Lower lobe of right lung (tissue), 2 donors: ENCODE data around the gene GRIP2. TPM values are rescaled to one million over a fixed set of nuclear protein-coding genes. Genes with fewer than 3 reads are reported as not detected.

ENCODE experiments used
- ATAC-seq, 2 donors: fragments of 200-7000 bp; cut with Tn5 transposase; one replicate each; pipeline ENCODE4 v1.9.1; 2020 to 2022; ENCODE audit warnings: mild to moderate bottlenecking in 2 of 2, moderate library complexity in 2 of 2
- DNase-seq: peaks from one replicate; pipeline ENCODE4 v3.0.0-alpha.2; 2020
- H3K27ac ChIP-seq: fragments of 200-600 bp; one replicate; pipeline ENCODE4 v1.8.0; 2022
- H3K27me3 ChIP-seq: fragments of 200-600 bp; one replicate; pipeline ENCODE4 v1.8.0; 2022; ENCODE audit warnings: low read depth
- H3K36me3 ChIP-seq: fragments of 200-600 bp; one replicate; pipeline ENCODE4 v1.8.0; 2022; ENCODE audit warnings: mild to moderate bottlenecking
- H3K4me1 ChIP-seq: fragments of 200-600 bp; one replicate; pipeline ENCODE4 v1.8.0; 2022
- H3K4me3 ChIP-seq: fragments of 200-600 bp; one replicate; pipeline ENCODE4 v1.8.0; 2022; ENCODE audit warnings: mild to moderate bottlenecking
- H3K9me3 ChIP-seq: fragments of 200-600 bp; one replicate; pipeline ENCODE4 v1.8.0; 2022
- CTCF ChIP-seq: fragments of 200-600 bp; IDR thresholded peaks from one replicate; pipeline ENCODE4 v1.8.0; 2022; ENCODE audit warnings: antibody characterized with exemption, mild to moderate bottlenecking
- intact Hi-C: fragments of 100-400 bp; cut with DNase I; formaldehyde crosslinking; loops from one replicate; pipeline ENCODE4 v1.11.0; 2022
- total RNA-seq: library from RNA; stranded (reverse); fragmentation: NEBNext Ultra II Directional; extraction: Animal tissue kit (Norgen Biotek cat#: 25700); gene quantifications from one replicate; pipeline ENCODE4 v1.2.1, GENCODE V29; 2021
- donor health status: DM: no; HTN: yes; CAD: no; lungs with severe emphysema.

The GRIP2 gene
- total RNA-seq, 1 donor from 2014 or later, result 1.1 TPM

GRCh38 chr3:14473411-14473891 lies 66.7 kb downstream of the GRIP2 start:
- no peak for TF ChIP-seq CTCF
- intact Hi-C loops, result no loop called here
- peak overlapping the region; percentile 54 for H3K27ac ChIP-seq
- peaks cover 94% of the 10 kb centered on the region for H3K36me3 ChIP-seq
- no peaks in the 10 kb centered on the region for H3K27me3 ChIP-seq
- DNase-seq (no peak), ATAC-seq (peak in 1 of 2 donors; percentile 6)
- H3K4me3 ChIP-seq, result no peak overlapping the region
- H3K9me3 ChIP-seq, result no peaks in the 10 kb centered on the region
- peaks cover 20% of the 10 kb centered on the region for H3K4me1 ChIP-seq

- peaks cover 91% of the 10 kb centered on the region for H3K36me3 ChIP-seq
- H3K9me3 ChIP-seq, result no peaks in the 10 kb centered on the region
- peak; percentile 78 for DNase-seq
- H3K27ac ChIP-seq, result peak overlapping the region; percentile 54
- H3K27me3 ChIP-seq, result no peaks in the 10 kb centered on the region
- no peak for TF ChIP-seq CTCF
- peak; percentile 91 to 95 for ATAC-seq
- intact Hi-C loops, result no loop called here
- no peak overlapping the region for H3K4me3 ChIP-seq
- peaks cover 20% of the 10 kb centered on the region for H3K4me1 ChIP-seq
These were observed 67.4 kb downstream of the GRIP2 start for GRCh38 chr3:14472471-14473351.

- intact Hi-C loops, result no loop called here
- no peak for TF ChIP-seq CTCF
- H3K36me3 ChIP-seq, result peaks cover 91% of the 10 kb centered on the region
- no peaks in the 10 kb centered on the region for H3K9me3 ChIP-seq
- peaks cover 20% of the 10 kb centered on the region for H3K4me1 ChIP-seq
- H3K4me3 ChIP-seq, result no peak overlapping the region
- DNase-seq, result no peak
- H3K27me3 ChIP-seq, result no peaks in the 10 kb centered on the region
- no peak for ATAC-seq
- no peak overlapping the region for H3K27ac ChIP-seq
These were observed 68.5 kb downstream of the GRIP2 start for GRCh38 chr3:14471690-14472089.

- no peak for TF ChIP-seq CTCF
- no peaks in the 10 kb centered on the region for H3K27me3 ChIP-seq
- peaks cover 91% of the 10 kb centered on the region for H3K36me3 ChIP-seq
- intact Hi-C loops, result no loop called here
- DNase-seq (no peak), ATAC-seq (no peak)
- H3K4me3 ChIP-seq, result no peak overlapping the region
- H3K4me1 ChIP-seq, result peaks cover 20% of the 10 kb centered on the region
- no peaks in the 10 kb centered on the region for H3K9me3 ChIP-seq
- no peak overlapping the region for H3K27ac ChIP-seq
These were observed 69.1 kb downstream of the GRIP2 start for GRCh38 chr3:14471016-14471415.

GRCh38 chr3:14470461-14470860 lies 69.7 kb downstream of the GRIP2 start:
- DNase-seq (no peak), ATAC-seq (no peak)
- Histone ChIP-seq H3K27ac (no peak overlapping the region), H3K27me3 (no peaks in the 10 kb centered on the region), H3K9me3 (no peaks in the 10 kb centered on the region), H3K36me3 (peaks cover 91% of the 10 kb centered on the region), H3K4me3 (no peak overlapping the region), H3K4me1 (peaks cover 20% of the 10 kb centered on the region)
- TF ChIP-seq CTCF, result no peak
- intact Hi-C loops, result no loop called here
